ENCODE results near the gene CXCR4.

CXCR4 gene

DNA sequence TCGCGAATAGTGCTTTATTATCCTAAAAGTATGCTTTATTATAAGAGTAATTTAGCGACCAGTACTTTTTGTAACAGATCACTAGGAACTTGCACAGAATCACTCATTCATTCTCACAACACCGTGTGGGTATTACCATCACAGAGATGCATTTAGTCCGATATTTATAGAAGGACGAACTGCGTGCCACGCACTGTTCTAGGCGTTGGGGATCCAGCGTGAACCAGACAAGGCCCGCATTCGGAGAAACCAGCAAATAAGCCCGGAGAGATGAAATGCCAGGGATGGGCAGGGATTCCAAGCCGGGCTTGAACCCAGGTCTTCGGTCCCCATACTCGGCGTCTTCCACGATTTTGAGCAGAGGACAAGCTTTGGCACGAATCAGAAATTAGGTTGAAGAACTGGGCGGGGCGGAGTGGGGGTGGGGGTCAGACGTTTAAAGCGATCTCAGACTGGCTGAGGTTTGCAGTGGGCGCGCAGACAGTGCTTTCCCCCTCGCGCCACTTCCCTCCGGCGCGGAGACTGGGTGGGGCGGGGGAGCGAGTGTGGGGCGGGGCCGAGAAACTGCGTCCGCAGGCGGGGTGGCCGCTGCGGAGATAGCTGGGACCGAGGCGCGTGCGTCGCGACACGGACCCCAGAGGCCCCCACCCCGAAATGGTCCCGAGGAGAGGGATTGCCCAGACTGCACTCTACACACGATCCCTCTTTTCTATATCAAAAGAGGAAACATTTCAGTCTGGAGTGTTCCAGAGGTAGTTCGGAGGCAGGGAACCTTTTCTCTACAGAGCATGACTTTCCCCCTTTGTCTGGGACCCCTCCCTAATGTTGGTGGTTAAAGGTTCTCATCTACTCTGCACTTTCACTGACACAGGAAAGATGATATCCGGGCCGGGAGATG, 1.1 kb upstream of the CXCR4 start:
- no peak overlapping the region for H2AFZ ChIP-seq (ENCODE audit: low read length)
- H3K4me3 ChIP-seq (ENCODE audit: low read depth, low read length, poor library complexity, severe bottlenecking) = peak overlapping the region; percentile 88
- H3K9me3 ChIP-seq (ENCODE audit: low read length) = no peaks in the 10 kb centered on the region
- H3K36me3 ChIP-seq (ENCODE audit: insufficient read depth, low read length) = peaks cover 36% of the 10 kb centered on the region
- no peak for TF ChIP-seq EZH2 (IDR thresholded peaks at IDR 0.05; ENCODE audit: borderline replicate concordance, low read length)
- TF ChIP-seq, protein P1, sequence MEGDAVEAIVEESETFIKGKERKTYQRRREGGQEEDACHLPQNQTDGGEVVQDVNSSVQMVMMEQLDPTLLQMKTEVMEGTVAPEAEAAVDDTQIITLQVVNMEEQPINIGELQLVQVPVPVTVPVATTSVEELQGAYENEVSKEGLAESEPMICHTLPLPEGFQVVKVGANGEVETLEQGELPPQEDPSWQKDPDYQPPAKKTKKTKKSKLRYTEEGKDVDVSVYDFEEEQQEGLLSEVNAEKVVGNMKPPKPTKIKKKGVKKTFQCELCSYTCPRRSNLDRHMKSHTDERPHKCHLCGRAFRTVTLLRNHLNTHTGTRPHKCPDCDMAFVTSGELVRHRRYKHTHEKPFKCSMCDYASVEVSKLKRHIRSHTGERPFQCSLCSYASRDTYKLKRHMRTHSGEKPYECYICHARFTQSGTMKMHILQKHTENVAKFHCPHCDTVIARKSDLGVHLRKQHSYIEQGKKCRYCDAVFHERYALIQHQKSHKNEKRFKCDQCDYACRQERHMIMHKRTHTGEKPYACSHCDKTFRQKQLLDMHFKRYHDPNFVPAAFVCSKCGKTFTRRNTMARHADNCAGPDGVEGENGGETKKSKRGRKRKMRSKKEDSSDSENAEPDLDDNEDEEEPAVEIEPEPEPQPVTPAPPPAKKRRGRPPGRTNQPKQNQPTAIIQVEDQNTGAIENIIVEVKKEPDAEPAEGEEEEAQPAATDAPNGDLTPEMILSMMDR (IDR thresholded peaks at IDR 0.05; ENCODE audit: low read length) = no peak
- peak overlapping the region; percentile 92 for H3K9ac ChIP-seq (ENCODE audit: low read length)
- H3K79me2 ChIP-seq (ENCODE audit: insufficient read depth, low read length) = peaks cover 31% of the 10 kb centered on the region
- H3K4me2 ChIP-seq (ENCODE audit: low read length) = peak overlapping the region; percentile 96
- peaks cover 55% of the 10 kb centered on the region for H3K4me1 ChIP-seq (ENCODE audit: insufficient read depth, low read length, severe bottlenecking)
- no peaks in the 10 kb centered on the region for H4K20me1 ChIP-seq (ENCODE audit: insufficient read depth, low read length)
- peak overlapping the region; percentile 96 for H3K27ac ChIP-seq (ENCODE audit: low read depth, low read length, poor library complexity, severe bottlenecking)
- no peaks in the 10 kb centered on the region for H3K27me3 ChIP-seq (ENCODE audit: insufficient read depth, low read length)
- H3K9me2 ChIP-seq (ENCODE audit: low read depth, low read length) = no peaks in the 10 kb centered on the region
- peaks cover 19% of the 10 kb centered on the region for H3F3A ChIP-seq (ENCODE audit: insufficient read depth, low read length)

DNA sequence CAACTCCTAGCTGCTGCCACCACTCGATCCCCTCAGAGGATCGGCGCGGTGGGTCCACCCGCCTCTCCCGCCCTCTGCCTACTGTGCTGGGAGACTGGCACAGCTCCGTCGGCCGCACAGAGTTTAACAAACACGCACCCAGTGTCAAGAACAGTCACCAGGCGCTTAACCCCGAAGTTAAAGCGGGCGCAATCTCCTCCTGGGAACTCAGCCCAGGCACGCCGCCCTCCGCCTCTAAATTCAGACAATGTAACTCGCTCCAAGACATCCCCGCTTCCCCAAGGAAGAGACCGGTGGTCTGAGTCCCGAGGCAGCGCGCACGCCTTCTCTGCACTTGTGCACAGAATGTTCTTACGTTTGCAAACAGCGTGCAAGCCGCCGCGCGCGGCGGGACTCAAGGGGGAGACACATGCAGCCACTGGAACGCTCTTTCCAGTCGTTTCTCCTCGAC, 533 bp downstream of the CXCR4 start:
- Histone ChIP-seq H3K4me2 (ENCODE audit: low read length) (peak overlapping the region; percentile 96), H3K4me3 (ENCODE audit: low read depth, low read length, poor library complexity, severe bottlenecking) (peak overlapping the region; percentile 88), H3K27me3 (ENCODE audit: insufficient read depth, low read length) (no peaks in the 10 kb centered on the region), H3F3A (ENCODE audit: insufficient read depth, low read length) (peaks cover 25% of the 10 kb centered on the region), H3K4me1 (ENCODE audit: insufficient read depth, low read length, severe bottlenecking) (peaks cover 60% of the 10 kb centered on the region), H4K20me1 (ENCODE audit: insufficient read depth, low read length) (no peaks in the 10 kb centered on the region), H2AFZ (ENCODE audit: low read length) (no peak overlapping the region), H3K27ac (ENCODE audit: low read depth, low read length, poor library complexity, severe bottlenecking) (peak overlapping the region; percentile 96), H3K79me2 (ENCODE audit: insufficient read depth, low read length) (peaks cover 31% of the 10 kb centered on the region), H3K9ac (ENCODE audit: low read length) (peak overlapping the region; percentile 92), H3K9me3 (ENCODE audit: low read length) (no peaks in the 10 kb centered on the region), H3K36me3 (ENCODE audit: insufficient read depth, low read length) (peaks cover 52% of the 10 kb centered on the region), H3K9me2 (ENCODE audit: low read depth, low read length) (no peaks in the 10 kb centered on the region)
- no peak for TF ChIP-seq EZH2 (IDR thresholded peaks at IDR 0.05; ENCODE audit: borderline replicate concordance, low read length)
- TF ChIP-seq, protein P1 (IDR thresholded peaks at IDR 0.05; ENCODE audit: low read length) = no peak

DNA sequence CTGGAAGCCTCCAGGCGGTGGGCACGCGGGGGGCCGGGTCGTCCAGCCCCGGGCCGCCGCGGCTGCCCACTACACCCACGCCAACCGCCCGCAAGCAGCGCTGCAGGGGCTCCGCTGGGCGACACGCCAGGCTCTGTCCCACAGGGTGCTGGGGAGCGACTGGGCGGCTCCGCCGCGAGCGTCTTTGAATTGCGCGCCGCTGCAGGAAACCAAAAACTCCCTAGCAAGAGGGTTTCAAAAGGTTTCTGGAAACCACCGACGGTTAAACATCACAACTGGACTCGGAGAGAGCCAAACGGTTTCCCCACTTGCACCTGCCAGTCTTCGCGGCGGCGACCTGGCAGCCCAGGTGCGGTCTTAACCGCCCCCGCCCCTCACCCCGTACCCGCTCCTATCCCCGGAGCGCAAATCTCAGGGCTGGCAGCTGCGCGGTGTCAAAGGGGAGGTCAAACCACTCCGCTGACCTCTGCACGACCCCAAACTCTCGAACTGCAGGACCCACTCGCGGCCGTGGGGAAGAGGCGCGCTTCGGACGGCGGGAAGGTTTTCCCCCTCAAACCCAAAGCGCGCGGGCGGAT, 1.0 kb downstream of the CXCR4 start:
- H3K9ac ChIP-seq (ENCODE audit: low read length) = peak overlapping the region; percentile 92
- H2AFZ ChIP-seq (ENCODE audit: low read length) = no peak overlapping the region
- H3K9me2 ChIP-seq (ENCODE audit: low read depth, low read length) = no peaks in the 10 kb centered on the region
- TF ChIP-seq, protein P1 (IDR thresholded peaks at IDR 0.05; ENCODE audit: low read length) = no peak
- TF ChIP-seq EZH2 (IDR thresholded peaks at IDR 0.05; ENCODE audit: borderline replicate concordance, low read length) = no peak
- peak overlapping the region; percentile 96 for H3K4me2 ChIP-seq (ENCODE audit: low read length)
- H3K4me1 ChIP-seq (ENCODE audit: insufficient read depth, low read length, severe bottlenecking) = peaks cover 61% of the 10 kb centered on the region
- peak overlapping the region; percentile 96 for H3K27ac ChIP-seq (ENCODE audit: low read depth, low read length, poor library complexity, severe bottlenecking)
- peaks cover 31% of the 10 kb centered on the region for H3K79me2 ChIP-seq (ENCODE audit: insufficient read depth, low read length)
- H4K20me1 ChIP-seq (ENCODE audit: insufficient read depth, low read length) = no peaks in the 10 kb centered on the region
- H3F3A ChIP-seq (ENCODE audit: insufficient read depth, low read length) = peaks cover 29% of the 10 kb centered on the region
- H3K9me3 ChIP-seq (ENCODE audit: low read length) = no peaks in the 10 kb centered on the region
- peaks cover 53% of the 10 kb centered on the region for H3K36me3 ChIP-seq (ENCODE audit: insufficient read depth, low read length)
- peak overlapping the region; percentile 88 for H3K4me3 ChIP-seq (ENCODE audit: low read depth, low read length, poor library complexity, severe bottlenecking)
- no peaks in the 10 kb centered on the region for H3K27me3 ChIP-seq (ENCODE audit: insufficient read depth, low read length)
